HG03097 (cell line): ENCODE results near the gene LY86.

ENCODE experiments used
- ATAC-seq: cut with Tn5 transposase; IDR thresholded peaks from one replicate; pipeline ENCODE4 v1.9.1; 2021; ENCODE audit not compliant: unreplicated experiment, low FRiP score

LY86 gene

DNA sequence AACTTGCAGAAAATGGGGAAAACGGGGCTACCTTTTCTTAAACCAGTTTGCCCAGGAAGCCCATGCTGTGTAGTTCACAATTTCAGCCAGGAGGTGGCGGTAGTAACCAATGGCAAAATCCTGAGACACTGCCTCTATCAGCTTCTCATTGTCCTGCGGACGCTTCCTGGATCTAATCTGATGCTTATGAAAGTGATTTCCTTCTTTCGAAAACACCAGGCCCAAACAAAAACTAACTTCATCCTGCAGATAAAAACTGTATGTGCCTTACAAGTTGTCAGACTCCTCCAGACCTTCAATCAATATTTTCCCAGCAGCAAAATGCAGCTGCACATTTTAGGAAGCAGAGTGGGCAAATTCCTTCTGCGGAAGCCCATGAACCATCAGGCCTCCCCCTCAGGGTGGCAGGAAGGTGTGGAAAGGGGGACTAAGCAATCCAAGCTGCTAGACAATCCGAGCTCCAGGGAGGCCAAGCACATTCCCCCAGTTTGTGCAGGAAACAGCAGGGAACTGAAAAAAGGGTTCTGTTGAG lies 88.5 kb downstream of the LY86 start:
- peak; percentile 67 for ATAC-seq

- ATAC-seq = no peak
These were observed 89.7 kb downstream of the LY86 start for GRCh38 chr6:6678185-6678671.

- ATAC-seq = no peak
These were observed 90.3 kb downstream of the LY86 start for GRCh38 chr6:6678811-6679210.

DNA sequence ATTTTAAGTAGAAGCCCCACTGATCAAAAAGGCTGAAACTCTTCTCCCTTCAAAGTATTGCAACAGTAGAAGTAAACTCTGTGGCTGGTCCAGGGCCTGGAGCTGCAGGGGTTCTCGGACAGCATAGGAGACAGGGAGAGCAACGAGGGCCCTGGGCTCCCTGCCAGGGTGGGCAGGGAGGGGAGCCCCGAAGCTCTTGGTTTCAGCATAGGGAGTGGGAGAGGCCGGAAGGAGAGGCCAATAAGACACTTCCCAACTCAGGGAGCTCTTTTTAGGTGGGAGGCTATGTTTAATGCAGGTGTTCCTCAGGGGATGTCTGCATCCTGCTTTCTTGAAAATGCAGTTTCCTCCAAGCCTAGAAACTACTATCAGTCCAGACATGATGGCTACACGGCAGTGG lies 91.1 kb downstream of the LY86 start:
- no peak for ATAC-seq

- no peak for ATAC-seq
These were observed 92.0 kb downstream of the LY86 start for GRCh38 chr6:6680526-6680925.

- no peak for ATAC-seq
These were observed 92.7 kb downstream of the LY86 start for GRCh38 chr6:6681075-6681849.

DNA sequence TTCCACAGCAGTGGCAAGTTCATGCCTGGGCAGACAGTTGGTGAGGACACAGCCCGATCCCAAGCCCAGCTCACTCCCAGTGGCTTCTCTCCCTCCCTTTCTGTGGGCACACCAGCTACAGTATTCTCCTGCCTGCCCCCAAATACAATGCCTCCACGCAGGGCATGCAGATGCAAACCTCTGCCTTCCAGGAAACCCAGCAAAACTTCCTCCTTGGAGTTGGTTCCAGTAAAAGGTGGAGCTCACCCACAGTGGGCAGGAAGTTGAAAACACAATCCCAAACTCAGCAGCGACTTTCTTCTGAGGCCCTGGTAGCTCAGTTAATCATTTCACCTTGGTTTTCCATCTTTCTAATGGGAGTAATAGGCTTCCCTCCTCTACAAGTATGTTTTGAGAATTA lies 93.7 kb downstream of the LY86 start:
- no peak for ATAC-seq

DNA sequence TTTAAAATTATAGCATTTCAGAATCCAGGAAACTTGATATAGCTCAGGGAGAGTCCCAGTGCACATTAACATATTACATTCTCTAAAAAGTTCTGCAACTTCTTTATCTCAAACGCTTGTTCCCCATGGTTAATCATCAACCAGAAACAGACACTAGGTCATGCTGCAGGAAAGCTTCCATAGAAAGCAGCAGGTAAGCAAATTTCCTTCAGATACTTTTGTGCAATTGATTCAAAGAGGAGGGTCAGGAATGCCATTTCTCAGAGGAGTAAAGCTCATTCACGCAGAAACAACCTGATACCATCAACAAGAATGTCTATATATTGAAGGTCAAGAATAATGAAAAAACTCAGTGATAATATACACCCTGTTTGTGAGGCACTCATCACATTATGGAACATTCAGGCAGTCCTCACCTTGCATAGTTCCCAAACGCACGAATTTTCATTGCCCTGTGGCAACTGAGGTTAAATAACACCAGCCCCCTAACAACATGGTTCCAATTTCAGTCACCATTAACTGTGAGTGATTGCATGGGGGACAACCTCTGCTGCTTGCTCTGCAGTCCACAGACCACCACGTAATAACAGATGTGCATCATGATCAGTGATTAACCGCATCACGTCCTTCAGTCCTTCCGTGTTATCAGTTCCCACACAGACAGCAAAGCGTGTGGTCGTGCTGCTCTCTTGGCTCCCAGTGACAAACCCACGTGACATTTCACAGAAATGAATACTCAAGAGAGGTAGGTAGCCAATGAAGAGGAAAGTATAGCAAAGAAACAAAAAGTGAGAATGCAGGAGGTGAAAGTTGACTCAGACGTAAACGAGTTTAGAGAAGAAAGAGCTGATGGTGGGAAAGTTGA lies 95.7 kb downstream of the LY86 start:
- ATAC-seq = peak; percentile 79

- ATAC-seq = no peak
These were observed 96.9 kb downstream of the LY86 start for GRCh38 chr6:6685249-6686040.

DNA sequence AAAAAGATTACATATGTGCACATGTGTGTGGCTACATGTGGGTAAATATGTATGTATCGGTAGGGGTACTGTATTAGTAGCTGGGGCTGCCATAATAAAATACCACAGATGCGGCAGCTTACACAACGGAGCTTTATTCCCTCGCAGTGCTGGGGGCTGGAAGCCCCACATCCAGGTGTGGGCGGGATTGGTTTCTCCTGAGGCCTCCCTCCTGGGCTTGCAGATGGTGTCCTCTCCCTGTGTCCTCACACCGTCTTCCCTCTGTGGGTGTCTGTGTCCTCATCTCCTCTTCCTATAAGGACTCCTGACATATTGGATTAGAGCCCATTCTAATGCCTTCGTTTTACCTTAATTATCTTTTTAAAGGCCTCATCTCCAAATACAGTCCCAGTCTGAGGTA lies 97.7 kb downstream of the LY86 start:
- ATAC-seq = no peak

DNA sequence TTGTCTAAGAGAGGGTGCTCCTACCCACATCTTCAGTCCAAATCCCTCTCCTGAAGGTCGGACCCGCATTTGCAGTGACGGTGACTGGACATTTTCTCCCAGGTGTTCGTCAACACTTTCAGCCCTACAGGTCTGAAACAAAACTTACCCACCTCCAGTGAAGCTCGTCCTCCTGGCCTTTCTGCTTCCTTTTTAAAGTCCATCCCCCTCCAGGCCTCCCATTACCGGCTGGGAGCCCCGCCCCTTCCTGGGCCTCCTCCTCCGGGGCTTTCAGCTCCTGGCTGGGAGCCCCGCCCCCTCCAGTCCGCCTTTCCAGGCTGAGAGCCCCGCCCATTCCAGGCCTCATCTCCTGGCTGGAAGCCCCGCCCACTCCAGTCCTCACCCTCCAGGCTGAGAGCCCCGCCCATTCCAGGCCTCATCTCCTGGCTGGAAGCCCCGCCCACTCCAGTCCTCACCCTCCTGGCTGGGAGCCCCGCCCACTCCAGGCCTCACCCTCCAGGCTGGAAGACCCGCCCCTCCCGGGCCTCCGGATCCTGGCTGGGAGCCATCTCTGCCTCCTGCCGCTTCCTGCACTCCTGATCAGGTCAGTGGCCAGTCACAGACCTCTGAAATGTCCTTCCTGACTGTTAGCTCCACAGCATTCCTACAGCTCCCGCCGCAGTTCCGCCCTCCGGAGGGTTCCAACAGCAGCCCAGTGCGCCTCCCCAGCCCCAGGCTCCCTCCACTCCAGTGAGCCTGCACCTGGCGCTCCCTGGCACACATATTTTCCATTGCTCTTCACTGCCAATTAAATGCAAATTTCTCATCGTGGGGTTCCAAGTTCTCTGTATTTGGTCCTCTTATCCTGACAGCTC lies 98.5 kb downstream of the LY86 start:
- no peak for ATAC-seq

DNA sequence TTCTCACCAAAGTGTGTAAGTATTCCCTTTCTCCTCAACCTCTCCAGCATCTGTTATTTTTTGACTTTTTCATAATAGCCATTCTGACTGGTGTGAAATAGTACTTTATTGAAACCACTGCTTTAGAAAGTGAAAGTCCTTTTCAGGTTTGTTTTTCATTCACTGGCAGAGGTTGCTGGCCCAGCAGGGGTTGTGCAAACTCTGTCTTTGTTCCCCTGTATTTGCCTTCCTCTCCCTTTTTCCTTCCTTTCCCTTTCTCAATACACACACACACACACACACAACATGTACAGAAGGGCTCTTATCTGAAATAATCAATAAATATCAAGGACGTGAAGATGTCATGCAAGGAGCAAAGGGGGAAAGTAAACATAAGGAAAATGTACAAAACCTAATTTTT lies 99.8 kb downstream of the LY86 start:
- no peak for ATAC-seq

DNA sequence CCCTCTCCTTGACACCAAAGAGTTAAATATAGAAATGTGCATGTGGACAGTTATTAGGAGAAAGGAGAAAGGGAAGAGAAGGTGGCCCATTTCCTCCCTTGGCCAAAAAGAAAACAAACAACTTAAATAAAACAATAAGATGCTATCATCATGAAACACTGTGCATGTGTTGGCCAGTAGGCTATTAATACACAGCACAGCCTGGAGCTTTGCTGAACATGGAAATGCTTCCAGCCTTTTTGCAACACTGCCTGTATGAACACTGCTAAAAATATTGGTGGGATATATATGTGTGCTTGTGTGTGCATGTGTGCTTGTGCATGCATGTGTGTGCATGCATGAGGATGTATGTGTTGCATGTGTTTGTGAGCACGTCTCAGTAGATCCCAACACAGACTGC lies 100.4 kb downstream of the LY86 start:
- no peak for ATAC-seq

DNA sequence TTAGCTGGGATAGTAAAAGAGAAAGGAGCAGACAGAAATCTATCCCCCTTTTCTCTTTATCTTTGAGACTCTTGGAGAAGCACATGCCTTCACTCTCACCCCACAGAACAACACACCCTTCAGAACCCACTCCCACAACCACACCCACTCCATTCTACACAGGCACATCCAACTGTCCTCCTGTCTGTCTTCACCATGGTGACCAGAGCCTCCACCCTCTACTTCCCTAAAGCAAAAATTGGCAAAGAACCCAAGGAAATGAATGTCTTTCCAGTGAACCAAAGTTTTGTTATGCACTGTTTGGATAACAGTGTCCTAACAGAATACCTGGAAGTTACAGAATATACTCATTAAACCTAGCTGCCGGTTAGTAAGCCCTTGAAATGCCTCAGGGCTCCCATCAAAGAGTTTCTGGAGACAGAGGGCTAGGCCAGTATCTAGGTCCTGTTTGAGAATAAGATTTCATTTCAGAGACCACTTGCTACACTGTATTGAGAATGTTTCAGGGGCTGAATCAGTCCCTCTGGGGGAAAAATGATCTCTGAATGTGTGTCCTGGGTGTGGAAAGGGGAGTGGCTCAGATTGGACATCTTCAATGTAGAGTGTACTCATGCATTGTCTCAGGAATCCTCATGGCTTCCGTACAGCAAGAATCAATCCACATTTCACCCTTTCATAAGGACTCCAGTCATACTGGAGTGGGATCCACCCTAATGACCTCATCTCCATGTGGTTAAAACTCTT lies 101.1 kb downstream of the LY86 start:
- no peak for ATAC-seq

DNA sequence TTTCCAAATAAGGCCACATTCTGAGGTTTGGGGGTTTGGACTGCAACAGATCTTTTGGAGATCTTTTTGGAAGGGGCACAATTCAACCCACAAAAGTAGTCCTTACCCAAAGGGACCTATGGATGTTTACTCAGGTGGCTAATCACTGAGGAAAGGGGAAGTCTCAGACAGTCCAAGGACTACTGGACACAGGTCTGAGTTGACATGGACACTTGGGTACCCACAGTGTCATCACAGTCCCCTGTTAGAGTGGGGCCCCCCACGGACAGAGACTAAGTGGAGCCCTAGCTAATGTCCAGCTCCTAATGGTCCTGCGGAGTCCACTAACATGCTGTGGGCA lies 101.6 kb downstream of the LY86 start:
- no peak for ATAC-seq

DNA sequence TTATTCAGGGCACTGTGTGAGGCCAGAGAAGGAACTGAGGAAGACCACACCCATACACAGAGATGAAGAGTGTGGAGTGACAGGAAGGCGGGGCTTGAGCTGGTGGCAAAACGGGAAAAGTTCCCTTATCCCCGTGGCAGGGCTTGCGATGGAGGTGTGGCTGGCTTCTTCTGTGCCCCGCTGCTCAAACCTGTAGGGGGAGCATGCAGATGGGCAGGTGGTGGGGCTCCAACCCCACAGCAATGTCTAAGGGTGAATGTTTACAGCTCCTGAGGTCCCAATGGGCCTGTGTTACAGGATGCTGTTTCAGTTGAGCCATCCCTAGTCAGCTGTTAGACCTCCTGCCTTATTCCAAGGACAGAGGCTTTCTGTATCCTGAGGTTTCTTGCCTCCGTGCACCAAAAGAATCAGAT lies 105.9 kb downstream of the LY86 start:
- ATAC-seq = no peak

GRCh38 chr6:6694825-6695624 lies 106.5 kb downstream of the LY86 start:
- no peak for ATAC-seq

DNA sequence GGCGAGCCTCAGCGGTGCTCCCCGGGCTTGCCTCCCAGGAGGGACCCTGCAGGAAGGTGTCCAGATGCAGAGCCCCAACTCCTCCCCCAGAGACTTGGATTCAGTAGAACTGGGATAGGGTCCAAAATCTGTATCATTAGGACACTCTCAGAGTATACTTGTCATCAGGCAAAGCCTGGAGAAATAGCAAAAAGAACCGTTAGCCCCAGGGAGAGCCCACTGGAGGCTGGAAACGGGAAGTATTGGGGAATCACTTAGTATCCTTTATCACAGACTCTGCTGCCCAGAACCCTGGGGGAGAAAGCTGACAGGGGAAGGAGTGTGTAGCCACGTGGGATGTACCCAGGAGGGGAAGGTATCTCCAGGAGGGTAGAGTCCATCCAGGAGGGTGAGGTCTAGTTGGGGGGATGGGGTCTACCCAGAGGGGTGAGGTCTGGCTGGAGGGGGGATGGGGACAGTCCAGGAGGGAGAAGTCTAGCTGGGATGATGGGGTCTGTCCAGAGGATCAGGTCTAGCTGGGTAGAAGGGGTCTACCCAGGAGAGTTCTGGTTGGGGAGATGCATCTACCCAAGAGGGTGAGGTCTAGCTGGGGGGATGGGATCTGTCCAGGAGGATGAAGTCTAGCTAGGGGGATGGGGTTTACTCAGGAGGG lies 107.2 kb downstream of the LY86 start:
- ATAC-seq = no peak
